RWPE2 (cell line): Measurements from ENCODE around the gene NUDT3.

Experiments
- ATAC-seq: fragments of 200-7000 bp; cut with Tn5 transposase; 3 replicates; pipeline ENCODE4 v1.9.1; 2021; ENCODE audit warnings: low read depth
- DNase-seq: peaks from one replicate; pipeline ENCODE4 v3.0.0-alpha.2; 2020; ENCODE audit warnings: low spot score
- H3K27ac ChIP-seq: fragments of 450-650 bp; 2 replicates; pipeline ENCODE4 v1.5.1; 2017; ENCODE audit warnings: mild to moderate bottlenecking; ENCODE audit not compliant: poor library complexity, severe bottlenecking
- H3K27me3 ChIP-seq: fragments of 250-450 bp; sonication (Bioruptor Pico); 2 replicates; pipeline ENCODE4 v1.5.1; 2021; ENCODE audit warnings: mild to moderate bottlenecking, moderate library complexity; ENCODE audit not compliant: insufficient read depth, poor library complexity, severe bottlenecking
- H3K36me3 ChIP-seq: fragments of 250-450 bp; sonication (Bioruptor Pico); 2 replicates; pipeline ENCODE4 v1.5.1; 2020; ENCODE audit warnings: low read depth, mild to moderate bottlenecking, moderate library complexity
- H3K4me1 ChIP-seq: fragments of 250-450 bp; sonication (Bioruptor Pico); 2 replicates; pipeline ENCODE4 v1.5.1; 2021; ENCODE audit warnings: mild to moderate bottlenecking, moderate library complexity; ENCODE audit not compliant: insufficient read depth, poor library complexity, severe bottlenecking
- H3K4me3 ChIP-seq: fragments of 250-450 bp; sonication (Bioruptor Pico); 2 replicates; pipeline ENCODE4 v1.5.1; 2021; ENCODE audit warnings: mild to moderate bottlenecking, moderate library complexity; ENCODE audit not compliant: severe bottlenecking
- H3K9me3 ChIP-seq: fragments of 250-450 bp; sonication (Bioruptor Pico); 2 replicates; pipeline ENCODE4 v1.5.1; 2021; ENCODE audit warnings: mild to moderate bottlenecking, moderate library complexity; ENCODE audit not compliant: severe bottlenecking
- CTCF ChIP-seq: fragments of 450-650 bp; IDR thresholded peaks from one replicate; pipeline ENCODE4 v1.5.1; 2017; ENCODE audit warnings: mild to moderate bottlenecking, moderate library complexity; ENCODE audit not compliant: poor library complexity, severe bottlenecking

NUDT3 gene

GRCh38 chr6:34316431-34317171, 75.9 kb downstream of the NUDT3 start:
- no peak overlapping the region for H3K27ac ChIP-seq

GRCh38 chr6:34315780-34316179, 76.7 kb downstream of the NUDT3 start:
- Histone ChIP-seq H3K4me3 (no peak overlapping the region), H3K36me3 (no peaks in the 10 kb centered on the region), H3K4me1 (no peaks in the 10 kb centered on the region), H3K27me3 (no peaks in the 10 kb centered on the region), H3K9me3 (no peaks in the 10 kb centered on the region), H3K27ac (no peak overlapping the region)
- no peak for TF ChIP-seq CTCF
- no peak for DNase-seq
- no peak for ATAC-seq

More at GRCh38 chr6:34316431-34317171, 75.9 kb downstream of the NUDT3 start:
- no peaks in the 10 kb centered on the region for H3K36me3 ChIP-seq
- no peak overlapping the region for H3K4me3 ChIP-seq
- no peaks in the 10 kb centered on the region for H3K9me3 ChIP-seq
- no peak for TF ChIP-seq CTCF
- ATAC-seq (no peak), DNase-seq (no peak)
- H3K27me3 ChIP-seq, result no peaks in the 10 kb centered on the region
- no peaks in the 10 kb centered on the region for H3K4me1 ChIP-seq

- no peaks in the 10 kb centered on the region for H3K4me1 ChIP-seq
- TF ChIP-seq CTCF, result no peak
- no peak overlapping the region for H3K27ac ChIP-seq
- DNase-seq (no peak), ATAC-seq (no peak)
- H3K27me3 ChIP-seq, result no peaks in the 10 kb centered on the region
- no peaks in the 10 kb centered on the region for H3K36me3 ChIP-seq
- no peaks in the 10 kb centered on the region for H3K9me3 ChIP-seq
- H3K4me3 ChIP-seq, result no peak overlapping the region
Observed at GRCh38 chr6:34315256-34315655, 77.2 kb downstream of the NUDT3 start.

- no peak for TF ChIP-seq CTCF
- Histone ChIP-seq H3K27me3 (no peaks in the 10 kb centered on the region), H3K27ac (no peak overlapping the region), H3K4me3 (no peak overlapping the region), H3K9me3 (peaks cover 2% of the 10 kb centered on the region), H3K36me3 (no peaks in the 10 kb centered on the region), H3K4me1 (no peaks in the 10 kb centered on the region)
- DNase-seq, result no peak
- ATAC-seq, result no peak
Observed at GRCh38 chr6:34312259-34312658, 80.2 kb downstream of the NUDT3 start.

GRCh38 chr6:34310817-34311216, 81.7 kb downstream of the NUDT3 start:
- DNase-seq (no peak), ATAC-seq (no peak)
- no peak for TF ChIP-seq CTCF
- Histone ChIP-seq H3K4me3 (no peak overlapping the region), H3K36me3 (no peaks in the 10 kb centered on the region), H3K9me3 (peaks cover 2% of the 10 kb centered on the region), H3K27me3 (no peaks in the 10 kb centered on the region), H3K4me1 (no peaks in the 10 kb centered on the region), H3K27ac (no peak overlapping the region)
